Measurements from ENCODE around the gene TMEM191C.

The TMEM191C gene

GRCh38 chr22:21448627-21449416 is 18.4 kb upstream of the TMEM191C start (continued):
- no peak for TF ChIP-seq ZNF565 (CRISPR knock-in tag; conservative IDR thresholded peaks at IDR 0.05; ENCODE audit: low read depth)
- TF ChIP-seq PPARA (CRISPR knock-in tag; IDR thresholded peaks at IDR 0.05; ENCODE audit: borderline replicate concordance) = no peak
- TF ChIP-seq TOX (CRISPR knock-in tag; IDR thresholded peaks at IDR 0.05; ENCODE audit: borderline replicate concordance) = no peak
- no peak for TF ChIP-seq BACH2 (CRISPR knock-in tag; IDR thresholded peaks at IDR 0.05; ENCODE audit: borderline replicate concordance)
- TF ChIP-seq CSDC2 (CRISPR knock-in tag; IDR thresholded peaks at IDR 0.05) = no peak

DNA sequence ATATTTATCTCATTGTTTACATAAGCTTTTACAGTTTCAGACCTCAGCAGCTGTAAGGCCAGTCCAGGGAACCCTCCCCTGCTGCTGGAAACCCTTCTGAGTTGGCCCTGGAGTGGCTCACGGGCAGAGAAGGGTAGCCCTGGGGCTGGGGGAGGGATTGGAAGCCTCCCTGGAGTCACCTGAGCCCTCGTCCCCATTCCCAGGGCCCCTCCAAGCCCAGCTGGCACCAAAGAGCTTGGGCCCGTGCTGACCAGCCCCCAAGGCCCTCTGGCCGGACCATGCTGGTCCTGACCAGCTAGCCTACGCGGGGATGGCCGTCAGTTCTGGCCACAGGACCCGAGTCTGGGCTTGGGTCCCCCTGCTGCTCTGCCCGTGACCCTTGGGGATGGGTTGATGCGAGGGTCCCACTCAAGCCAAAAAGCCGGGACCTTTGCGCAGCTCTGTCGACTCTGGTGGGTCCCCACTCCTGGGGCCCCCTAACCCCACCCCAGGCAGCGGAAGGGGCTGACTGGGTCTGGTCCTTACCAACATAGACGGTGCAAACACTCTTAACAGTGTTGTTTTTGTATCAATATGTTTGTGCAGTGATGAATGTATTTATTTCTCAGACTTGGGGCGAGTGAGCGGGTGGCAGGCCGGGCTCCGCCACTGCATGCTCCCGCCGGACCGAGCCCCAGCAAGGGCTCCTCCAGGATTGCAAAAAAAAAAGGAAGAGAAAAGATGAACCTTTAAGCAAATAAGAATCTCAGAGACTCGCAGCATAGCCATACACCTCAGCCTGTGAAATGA is 17.5 kb upstream of the TMEM191C start:
- TF ChIP-seq TCF4 (CRISPR knock-in tag; IDR thresholded peaks at IDR 0.05; ENCODE audit: borderline replicate concordance) (no peak), ISL1 (CRISPR knock-in tag; IDR thresholded peaks at IDR 0.05) (no peak), ESRRG (CRISPR knock-in tag; IDR thresholded peaks at IDR 0.05) (no peak), POU6F1 (CRISPR knock-in tag; IDR thresholded peaks at IDR 0.05; ENCODE audit: borderline replicate concordance, low read depth) (no peak)
- TF ChIP-seq, protein P1, sequence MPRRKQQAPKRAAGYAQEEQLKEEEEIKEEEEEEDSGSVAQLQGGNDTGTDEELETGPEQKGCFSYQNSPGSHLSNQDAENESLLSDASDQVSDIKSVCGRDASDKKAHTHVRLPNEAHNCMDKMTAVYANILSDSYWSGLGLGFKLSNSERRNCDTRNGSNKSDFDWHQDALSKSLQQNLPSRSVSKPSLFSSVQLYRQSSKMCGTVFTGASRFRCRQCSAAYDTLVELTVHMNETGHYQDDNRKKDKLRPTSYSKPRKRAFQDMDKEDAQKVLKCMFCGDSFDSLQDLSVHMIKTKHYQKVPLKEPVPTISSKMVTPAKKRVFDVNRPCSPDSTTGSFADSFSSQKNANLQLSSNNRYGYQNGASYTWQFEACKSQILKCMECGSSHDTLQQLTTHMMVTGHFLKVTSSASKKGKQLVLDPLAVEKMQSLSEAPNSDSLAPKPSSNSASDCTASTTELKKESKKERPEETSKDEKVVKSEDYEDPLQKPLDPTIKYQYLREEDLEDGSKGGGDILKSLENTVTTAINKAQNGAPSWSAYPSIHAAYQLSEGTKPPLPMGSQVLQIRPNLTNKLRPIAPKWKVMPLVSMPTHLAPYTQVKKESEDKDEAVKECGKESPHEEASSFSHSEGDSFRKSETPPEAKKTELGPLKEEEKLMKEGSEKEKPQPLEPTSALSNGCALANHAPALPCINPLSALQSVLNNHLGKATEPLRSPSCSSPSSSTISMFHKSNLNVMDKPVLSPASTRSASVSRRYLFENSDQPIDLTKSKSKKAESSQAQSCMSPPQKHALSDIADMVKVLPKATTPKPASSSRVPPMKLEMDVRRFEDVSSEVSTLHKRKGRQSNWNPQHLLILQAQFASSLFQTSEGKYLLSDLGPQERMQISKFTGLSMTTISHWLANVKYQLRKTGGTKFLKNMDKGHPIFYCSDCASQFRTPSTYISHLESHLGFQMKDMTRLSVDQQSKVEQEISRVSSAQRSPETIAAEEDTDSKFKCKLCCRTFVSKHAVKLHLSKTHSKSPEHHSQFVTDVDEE (CRISPR knock-in tag; IDR thresholded peaks at IDR 0.05) = no peak
- no peak for ATAC-seq

- TF ChIP-seq TCF4 (CRISPR knock-in tag; IDR thresholded peaks at IDR 0.05; ENCODE audit: borderline replicate concordance) = no peak
- TF ChIP-seq, protein P1 (CRISPR knock-in tag; IDR thresholded peaks at IDR 0.05) = no peak
- no peak for TF ChIP-seq CSDC2 (CRISPR knock-in tag; IDR thresholded peaks at IDR 0.05)
- no peak for TF ChIP-seq ZFP30 (CRISPR knock-in tag; IDR thresholded peaks at IDR 0.05)
- no peak for TF ChIP-seq ESRRG (CRISPR knock-in tag; IDR thresholded peaks at IDR 0.05)
- no peak for TF ChIP-seq ZNF8 (CRISPR knock-in tag; IDR thresholded peaks at IDR 0.05)
- no peak for TF ChIP-seq RARB (CRISPR knock-in tag; IDR thresholded peaks at IDR 0.05)
- TF ChIP-seq ISL1 (CRISPR knock-in tag; IDR thresholded peaks at IDR 0.05) = no peak
- no peak for TF ChIP-seq TOX (CRISPR knock-in tag; IDR thresholded peaks at IDR 0.05; ENCODE audit: borderline replicate concordance)
- no peak for TF ChIP-seq PPARA (CRISPR knock-in tag; IDR thresholded peaks at IDR 0.05; ENCODE audit: borderline replicate concordance)
- TF ChIP-seq ZNF565 (CRISPR knock-in tag; conservative IDR thresholded peaks at IDR 0.05; ENCODE audit: low read depth) = no peak
- TF ChIP-seq, protein P2, sequence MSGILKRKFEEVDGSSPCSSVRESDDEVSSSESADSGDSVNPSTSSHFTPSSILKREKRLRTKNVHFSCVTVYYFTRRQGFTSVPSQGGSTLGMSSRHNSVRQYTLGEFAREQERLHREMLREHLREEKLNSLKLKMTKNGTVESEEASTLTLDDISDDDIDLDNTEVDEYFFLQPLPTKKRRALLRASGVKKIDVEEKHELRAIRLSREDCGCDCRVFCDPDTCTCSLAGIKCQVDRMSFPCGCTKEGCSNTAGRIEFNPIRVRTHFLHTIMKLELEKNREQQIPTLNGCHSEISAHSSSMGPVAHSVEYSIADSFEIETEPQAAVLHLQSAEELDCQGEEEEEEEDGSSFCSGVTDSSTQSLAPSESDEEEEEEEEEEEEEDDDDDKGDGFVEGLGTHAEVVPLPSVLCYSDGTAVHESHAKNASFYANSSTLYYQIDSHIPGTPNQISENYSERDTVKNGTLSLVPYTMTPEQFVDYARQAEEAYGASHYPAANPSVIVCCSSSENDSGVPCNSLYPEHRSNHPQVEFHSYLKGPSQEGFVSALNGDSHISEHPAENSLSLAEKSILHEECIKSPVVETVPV (CRISPR knock-in tag; IDR thresholded peaks at IDR 0.05) = no peak
- TF ChIP-seq ZFP3 (CRISPR knock-in tag; IDR thresholded peaks at IDR 0.05) = no peak
- no peak for TF ChIP-seq PATZ1 (CRISPR knock-in tag; IDR thresholded peaks at IDR 0.05; ENCODE audit: borderline replicate concordance)
- ATAC-seq = no peak
Measured at GRCh38 chr22:21450320-21450831, 16.8 kb upstream of the TMEM191C start.

Measured in SK-N-SH treated with all-trans-retinoic acid at 6 μM for 48 hours (cell line).